Erythroblast (primary cell): ENCODE data around the gene MED12L.

Source experiments
- DNase-seq, 2 experiments: peaks; one replicate each; lab custom pipeline; 2025; lab: John Stamatoyannopoulos, UW
- GATA1 ChIP-seq: IDR thresholded peaks from 2 replicates; pipeline ENCODE4 v1.6.1; 2011; ENCODE audit warnings: low read depth, mild to moderate bottlenecking, control low read depth, low read length, moderate library complexity
- POLR2A ChIP-seq: IDR thresholded peaks from 2 replicates; pipeline ENCODE4 v1.6.1; 2011; ENCODE audit warnings: mild to moderate bottlenecking, low read length

Gene MED12L

GRCh38 chr3:151445273-151446001 is 360.0 kb downstream of the MED12L start:
- TF ChIP-seq POLR2A (no peak), GATA1 (no peak)
- no peak for DNase-seq

- TF ChIP-seq GATA1 (no peak), POLR2A (no peak)
- no peak for DNase-seq
These were observed 360.5 kb downstream of the MED12L start for GRCh38 chr3:151446002-151446340.

GRCh38 chr3:151452368-151452767 is 366.9 kb downstream of the MED12L start:
- DNase-seq = no peak
- TF ChIP-seq POLR2A (no peak), GATA1 (no peak)

GRCh38 chr3:151452841-151453240 is 367.4 kb downstream of the MED12L start:
- DNase-seq = no peak
- no peak for TF ChIP-seq POLR2A
- no peak for TF ChIP-seq GATA1

- no peak for TF ChIP-seq GATA1
- no peak for TF ChIP-seq POLR2A
These were observed 370.6 kb downstream of the MED12L start for GRCh38 chr3:151456065-151456464.

GRCh38 chr3:151459358-151459757 is 373.9 kb downstream of the MED12L start:
- TF ChIP-seq POLR2A = no peak
- TF ChIP-seq GATA1 = no peak
- DNase-seq = no peak

More at GRCh38 chr3:151456065-151456464, 370.6 kb downstream of the MED12L start:
- DNase-seq = no peak

- TF ChIP-seq GATA1 = no peak
- TF ChIP-seq POLR2A = no peak
- DNase-seq = no peak
These were observed 374.8 kb downstream of the MED12L start for GRCh38 chr3:151460228-151460627.

- no peak for TF ChIP-seq GATA1
- TF ChIP-seq POLR2A = no peak
These were observed 375.4 kb downstream of the MED12L start, which contains the start of gene IGSF10 for GRCh38 chr3:151460774-151461450. Gene IGSF10, minus strand, starts transcription at chr3:151461061. Its CDS starts 2,352 bp downstream, at chr3:151458709.

GRCh38 chr3:151462278-151462780 is 376.9 kb downstream of the MED12L start:
- TF ChIP-seq POLR2A (no peak), GATA1 (no peak)
- no peak for DNase-seq

More at GRCh38 chr3:151460774-151461450, 375.4 kb downstream of the MED12L start, which contains the start of gene IGSF10:
- DNase-seq = no peak

- TF ChIP-seq POLR2A (no peak), GATA1 (no peak)
- DNase-seq = no peak
These were observed 377.5 kb downstream of the MED12L start for GRCh38 chr3:151462991-151463390.

- DNase-seq = no peak
- TF ChIP-seq GATA1 (no peak), POLR2A (no peak)
These were observed 381.6 kb downstream of the MED12L start for GRCh38 chr3:151467069-151467468.

GRCh38 chr3:151468284-151468917 is 382.9 kb downstream of the MED12L start:
- TF ChIP-seq POLR2A = no peak
- TF ChIP-seq GATA1 = no peak
- DNase-seq = peak; percentile 58 to 78

GRCh38 chr3:151476344-151477018 is 391.0 kb downstream of the MED12L start:
- DNase-seq = peak; percentile 40 to 67
- TF ChIP-seq GATA1 (no peak), POLR2A (no peak)
